ENCODE data around the gene CRPPA. TPM values are rescaled to one million over a fixed set of nuclear protein-coding genes. Genes with fewer than 3 reads are reported as not detected.
"Not testable (repeated sequence)": the region's sequence is repeated elsewhere in the genome, so short reads cannot be mapped to it uniquely, and the experiment has no call there.

Gene CRPPA
- total RNA-seq, 4 donors from 2014 or later = 0.80 to 2.6 (median 1.8) TPM

GRCh38 chr7:16455591-16455990 is 34.3 kb upstream of the CRPPA start:
- DNase-seq = no peak
- in situ Hi-C loops (cut with MboI; ENCODE audit: low pct_ligation_motif_present in 1 of 4, low pct_unique_long_range_greater_than_20kb in 1 of 4, low sequenced_read_pairs in 3 of 4) = no loop called here
- Histone ChIP-seq H3K9me3 (no peaks in the 10 kb centered on the region), H3K4me1 (no peaks in the 10 kb centered on the region), H3K4me3 (no peak overlapping the region), H3K36me3 (no peaks in the 10 kb centered on the region), H3K27me3 (no peaks in the 10 kb centered on the region), H3K27ac (no peak overlapping the region)
- intact Hi-C loops (cut with DNase I; ENCODE audit: low total_unique reads) = no loop called here
- no peak for TF ChIP-seq EP300 (IDR thresholded peaks at IDR 0.05; ENCODE audit: low read depth)
- TF ChIP-seq CTCF (IDR thresholded peaks at IDR 0.05) = no peak
- no peak for TF ChIP-seq POLR2A (IDR thresholded peaks at IDR 0.05)
- no peak for TF ChIP-seq POLR2AphosphoS5 (IDR thresholded peaks at IDR 0.05)
- 38 to 50% methylated on average over 1 of the region's 1 CpG for WGBS, 2 donors (ENCODE audit: low coverage in 1 of 2)

- H3K36me3 ChIP-seq = no peaks in the 10 kb centered on the region
- whole genome bisulfite sequencing, 2 donors (ENCODE audit: low coverage in 1 of 2) = 85 to 90% methylated on average over 4 to 6 of the region's 6 CpGs
- no peak overlapping the region for H3K27ac ChIP-seq
- H3K4me3 ChIP-seq = no peak overlapping the region
- no peaks in the 10 kb centered on the region for H3K9me3 ChIP-seq
- peaks cover 0 to 14% (median 3%) of the 10 kb centered on the region in 4 donors for H3K4me1 ChIP-seq
- intact Hi-C loops (cut with DNase I; ENCODE audit: low total_unique reads) (no loop called here), in situ Hi-C loops (cut with MboI; ENCODE audit: low pct_ligation_motif_present in 1 of 4, low pct_unique_long_range_greater_than_20kb in 1 of 4, low sequenced_read_pairs in 3 of 4) (no loop called here)
- TF ChIP-seq EP300 (IDR thresholded peaks at IDR 0.05; ENCODE audit: low read depth) = no peak
- no peak for TF ChIP-seq POLR2AphosphoS5 (IDR thresholded peaks at IDR 0.05)
- no peak for TF ChIP-seq CTCF (IDR thresholded peaks at IDR 0.05)
- no peak for TF ChIP-seq POLR2A (IDR thresholded peaks at IDR 0.05)
- no peak for DNase-seq
- H3K27me3 ChIP-seq = no peaks in the 10 kb centered on the region
These were observed 29.0 kb upstream of the CRPPA start for GRCh38 chr7:16450366-16450765.

GRCh38 chr7:16447876-16448275 is 26.5 kb upstream of the CRPPA start:
- Histone ChIP-seq H3K27me3 (no peaks in the 10 kb centered on the region), H3K4me3 (no peak overlapping the region), H3K4me1 (peaks cover 0 to 14% (median 3%) of the 10 kb centered on the region in 4 donors), H3K9me3 (no peaks in the 10 kb centered on the region), H3K36me3 (no peaks in the 10 kb centered on the region), H3K27ac (no peak overlapping the region)
- no peak for TF ChIP-seq CTCF (IDR thresholded peaks at IDR 0.05)
- TF ChIP-seq EP300 (IDR thresholded peaks at IDR 0.05; ENCODE audit: low read depth) = no peak
- TF ChIP-seq POLR2AphosphoS5 (IDR thresholded peaks at IDR 0.05) = no peak
- TF ChIP-seq POLR2A (IDR thresholded peaks at IDR 0.05) = no peak
- no peak for DNase-seq
- WGBS, 2 donors (ENCODE audit: low coverage in 1 of 2) = 19 to 25% methylated on average over 1 of the region's 1 CpG
- in situ Hi-C loops (cut with MboI; ENCODE audit: low pct_ligation_motif_present in 1 of 4, low pct_unique_long_range_greater_than_20kb in 1 of 4, low sequenced_read_pairs in 3 of 4) = loop anchor here in 1 of 4 donors (25.0 kb wide), 1 partner anchor 114 kb away; no protein-coding TSS in a partner anchor
- intact Hi-C loops (cut with DNase I; ENCODE audit: low total_unique reads) = no loop called here

- Histone ChIP-seq H3K9me3 (no peaks in the 10 kb centered on the region), H3K4me3 (no peak overlapping the region), H3K4me1 (peaks cover 0 to 14% (median 3%) of the 10 kb centered on the region in 4 donors), H3K36me3 (no peaks in the 10 kb centered on the region), H3K27me3 (no peaks in the 10 kb centered on the region), H3K27ac (no peak overlapping the region)
- DNase-seq = no peak
- TF ChIP-seq POLR2A (IDR thresholded peaks at IDR 0.05) (no peak), CTCF (IDR thresholded peaks at IDR 0.05) (no peak), POLR2AphosphoS5 (IDR thresholded peaks at IDR 0.05) (no peak), EP300 (IDR thresholded peaks at IDR 0.05; ENCODE audit: low read depth) (no peak)
- intact Hi-C loops (cut with DNase I; ENCODE audit: low total_unique reads) (no loop called here), in situ Hi-C loops (cut with MboI; ENCODE audit: low pct_ligation_motif_present in 1 of 4, low pct_unique_long_range_greater_than_20kb in 1 of 4, low sequenced_read_pairs in 3 of 4) (loop anchor here in 1 of 4 donors (25.0 kb wide), 1 partner anchor 116 kb away; no protein-coding TSS in a partner anchor)
- whole genome bisulfite sequencing, 2 donors (ENCODE audit: low coverage in 1 of 2) = 82 to 88% methylated on average over 1 of the region's 1 CpG
These were observed 25.2 kb upstream of the CRPPA start for GRCh38 chr7:16446508-16446907.

GRCh38 chr7:16443871-16444270 is 22.5 kb upstream of the CRPPA start:
- H3K9me3 ChIP-seq; H3K36me3 ChIP-seq; H3K4me3 ChIP-seq; intact Hi-C loops (cut with DNase I; ENCODE audit: low total_unique reads); DNase-seq; H3K27me3 ChIP-seq; H3K27ac ChIP-seq: not testable (repeated sequence)
- in situ Hi-C loops (cut with MboI; ENCODE audit: low pct_ligation_motif_present in 1 of 4, low pct_unique_long_range_greater_than_20kb in 1 of 4, low sequenced_read_pairs in 3 of 4) = loop anchor here in 1 of 4 donors (25.0 kb wide), 1 partner anchor 118 kb away; no protein-coding TSS in a partner anchor
- 81 to 93% methylated on average over 2 of the region's 2 CpGs for WGBS, 2 donors (ENCODE audit: low coverage in 1 of 2)
- H3K4me1 ChIP-seq = peaks cover 0 to 14% (median 3%) of the 10 kb centered on the region in 4 donors
